ENCODE data around the gene PTPRM. TPM values are rescaled to one million over a fixed set of nuclear protein-coding genes. Genes with fewer than 3 reads are reported as not detected.
A peak's percentile ranks its signal among the peaks of the same experiment; 100 is the strongest.

Gene PTPRM
- total and polyA plus RNA-seq, 4 donors = 61.1 to 146 (median 87.5) TPM

DNA sequence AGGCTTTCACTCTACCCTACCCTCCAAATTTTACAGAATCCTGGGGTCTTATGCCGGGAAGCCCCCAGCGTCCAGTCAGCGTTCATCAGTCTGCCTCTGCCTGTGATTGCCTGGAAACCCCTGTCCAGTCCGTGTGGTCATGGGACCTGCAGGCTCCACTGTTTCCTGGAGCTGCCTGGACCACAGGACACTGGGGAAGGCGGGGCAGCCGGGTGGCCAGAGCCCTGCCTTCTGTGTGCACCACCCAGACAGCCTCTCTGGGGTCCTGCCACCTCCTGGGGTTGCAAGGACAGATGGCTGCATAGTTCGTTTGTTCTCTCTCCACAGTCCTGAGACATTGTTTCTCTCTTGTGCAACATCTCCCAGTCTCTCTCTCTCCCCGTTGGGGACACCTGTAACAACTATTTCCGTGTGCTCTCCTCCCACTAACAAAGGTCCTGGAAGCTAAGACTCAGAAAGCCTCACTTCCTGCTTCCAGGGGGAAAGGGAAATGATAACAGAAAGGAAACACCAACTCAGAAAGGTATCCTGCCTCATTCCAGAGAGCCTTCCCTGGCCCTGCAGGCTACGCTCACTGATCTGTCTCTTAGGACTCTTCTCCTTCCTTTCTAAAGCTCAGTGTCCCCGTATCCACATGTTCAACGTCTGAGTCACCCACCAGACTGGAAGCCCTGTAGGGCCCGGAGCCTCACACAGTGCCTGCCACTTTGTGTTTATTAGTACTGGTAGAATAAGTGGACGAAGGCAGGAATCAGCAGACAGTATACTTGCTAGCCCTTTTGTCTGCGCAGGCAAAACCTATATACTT is 849.3 kb downstream of the PTPRM start:
- H3K27me3 ChIP-seq (ENCODE audit: control insufficient read depth in 3 of 3, insufficient read depth in 3 of 3, low read length in 2 of 3) = no peaks in the 10 kb centered on the region
- TF ChIP-seq, protein P1, sequence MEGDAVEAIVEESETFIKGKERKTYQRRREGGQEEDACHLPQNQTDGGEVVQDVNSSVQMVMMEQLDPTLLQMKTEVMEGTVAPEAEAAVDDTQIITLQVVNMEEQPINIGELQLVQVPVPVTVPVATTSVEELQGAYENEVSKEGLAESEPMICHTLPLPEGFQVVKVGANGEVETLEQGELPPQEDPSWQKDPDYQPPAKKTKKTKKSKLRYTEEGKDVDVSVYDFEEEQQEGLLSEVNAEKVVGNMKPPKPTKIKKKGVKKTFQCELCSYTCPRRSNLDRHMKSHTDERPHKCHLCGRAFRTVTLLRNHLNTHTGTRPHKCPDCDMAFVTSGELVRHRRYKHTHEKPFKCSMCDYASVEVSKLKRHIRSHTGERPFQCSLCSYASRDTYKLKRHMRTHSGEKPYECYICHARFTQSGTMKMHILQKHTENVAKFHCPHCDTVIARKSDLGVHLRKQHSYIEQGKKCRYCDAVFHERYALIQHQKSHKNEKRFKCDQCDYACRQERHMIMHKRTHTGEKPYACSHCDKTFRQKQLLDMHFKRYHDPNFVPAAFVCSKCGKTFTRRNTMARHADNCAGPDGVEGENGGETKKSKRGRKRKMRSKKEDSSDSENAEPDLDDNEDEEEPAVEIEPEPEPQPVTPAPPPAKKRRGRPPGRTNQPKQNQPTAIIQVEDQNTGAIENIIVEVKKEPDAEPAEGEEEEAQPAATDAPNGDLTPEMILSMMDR (IDR thresholded peaks at IDR 0.05; ENCODE audit: control extremely low read depth, extremely low read depth) = no peak
- H3K9me3 ChIP-seq (ENCODE audit: control insufficient read depth in 4 of 4, insufficient read depth in 3 of 4, low read length in 3 of 4) = peaks cover 0 to 11% (median under 1%) of the 10 kb centered on the region in 4 donors
- no peak overlapping the region for H3K4me3 ChIP-seq
- no peaks in the 10 kb centered on the region for H3K36me3 ChIP-seq (ENCODE audit: control insufficient read depth in 4 of 4, insufficient read depth in 4 of 4, low read length in 4 of 4)
- no peak for ATAC-seq (ENCODE audit: insufficient read depth, low FRiP score)
- 55 to 60% methylated on average over 15 of the region's 15 CpGs for WGBS, 2 donors
- no peak overlapping the region for H3K9ac ChIP-seq (ENCODE audit: insufficient read depth in 1 of 2, low read length in 2 of 2)
- no peaks in the 10 kb centered on the region for H3K4me1 ChIP-seq (ENCODE audit: control insufficient read depth in 5 of 5, insufficient read depth in 5 of 5, low read length in 5 of 5)
- H3K27ac ChIP-seq (ENCODE audit: low read depth in 1 of 2, low read length in 1 of 2) = no peak overlapping the region
- DNase-seq = no peak

DNA sequence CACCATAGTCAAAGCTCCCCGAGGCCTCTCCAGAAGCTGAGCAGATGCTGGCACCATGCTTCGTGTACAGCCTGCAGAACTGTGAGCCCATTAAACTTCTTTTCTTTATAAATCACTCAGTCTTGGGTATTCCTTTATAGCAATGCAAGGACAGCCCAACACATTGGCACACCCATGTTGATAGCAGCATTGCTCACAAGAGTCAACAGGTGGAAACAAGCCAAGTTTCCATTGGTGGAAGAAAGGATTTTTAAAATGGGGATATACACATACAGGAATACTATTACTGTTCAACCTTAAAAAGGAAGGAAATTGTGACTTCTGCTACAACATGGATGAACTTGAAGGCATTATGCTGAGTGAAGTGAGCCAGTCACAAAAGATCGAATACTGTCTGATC is 855.3 kb downstream of the PTPRM start:
- ATAC-seq (ENCODE audit: insufficient read depth, low FRiP score) (no peak), DNase-seq (no peak)
- Histone ChIP-seq H3K9me3 (ENCODE audit: control insufficient read depth in 4 of 4, insufficient read depth in 3 of 4, low read length in 3 of 4) (peaks cover 0 to 2% (median 0%) of the 10 kb centered on the region in 4 donors), H3K27me3 (ENCODE audit: control insufficient read depth in 3 of 3, insufficient read depth in 3 of 3, low read length in 2 of 3) (no peaks in the 10 kb centered on the region), H3K4me3 (no peak overlapping the region), H3K27ac (ENCODE audit: low read depth in 1 of 2, low read length in 1 of 2) (no peak overlapping the region), H3K4me1 (ENCODE audit: control insufficient read depth in 5 of 5, insufficient read depth in 5 of 5, low read length in 5 of 5) (no peaks in the 10 kb centered on the region), H3K36me3 (ENCODE audit: control insufficient read depth in 4 of 4, insufficient read depth in 4 of 4, low read length in 4 of 4) (no peaks in the 10 kb centered on the region), H3K9ac (ENCODE audit: insufficient read depth in 1 of 2, low read length in 2 of 2) (no peak overlapping the region)
- TF ChIP-seq, protein P1 (IDR thresholded peaks at IDR 0.05; ENCODE audit: control extremely low read depth, extremely low read depth) = no peak
- 95 to 96% methylated on average over 3 of the region's 3 CpGs for WGBS, 2 donors

DNA sequence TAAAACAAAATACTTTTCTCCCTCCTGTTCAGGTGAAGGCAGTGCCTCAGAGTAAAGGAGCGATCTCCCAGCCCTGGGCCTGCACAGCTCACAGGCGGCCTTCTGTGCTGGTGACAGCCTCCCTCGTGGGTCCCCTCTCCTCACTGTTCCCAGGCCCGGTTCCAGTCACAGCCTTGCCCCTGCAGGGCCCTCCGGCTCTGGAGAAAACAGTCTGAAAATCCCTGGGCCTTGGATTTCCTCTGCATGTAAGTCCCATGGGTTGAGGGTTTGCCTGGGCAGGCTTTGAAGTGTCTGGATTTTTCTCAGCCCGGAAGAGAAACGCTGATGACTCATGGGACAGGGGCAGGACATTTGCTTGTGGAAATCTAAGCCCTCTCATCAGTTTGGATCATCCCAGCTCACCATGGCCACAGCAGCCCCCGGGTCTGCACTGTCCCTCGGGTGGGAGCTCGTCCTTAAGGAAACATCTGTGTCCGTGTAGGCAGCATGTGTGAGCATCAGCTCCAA is 856.0 kb downstream of the PTPRM start:
- WGBS, 2 donors = 80 to 88% methylated on average over 11 of the region's 11 CpGs
- TF ChIP-seq, protein P1 (IDR thresholded peaks at IDR 0.05; ENCODE audit: control extremely low read depth, extremely low read depth) = no peak

More for the DNA sequence above, 856.0 kb downstream of the PTPRM start:
- no peaks in the 10 kb centered on the region for H3K27me3 ChIP-seq (ENCODE audit: control insufficient read depth in 3 of 3, insufficient read depth in 3 of 3, low read length in 2 of 3)
- H3K9me3 ChIP-seq (ENCODE audit: control insufficient read depth in 4 of 4, insufficient read depth in 3 of 4, low read length in 3 of 4) = peaks cover 0 to 2% (median 0%) of the 10 kb centered on the region in 4 donors
- peaks cover 0 to 3% (median 0%) of the 10 kb centered on the region in 5 donors for H3K4me1 ChIP-seq (ENCODE audit: control insufficient read depth in 5 of 5, insufficient read depth in 5 of 5, low read length in 5 of 5)
- H3K36me3 ChIP-seq (ENCODE audit: control insufficient read depth in 4 of 4, insufficient read depth in 4 of 4, low read length in 4 of 4) = no peaks in the 10 kb centered on the region
- H3K4me3 ChIP-seq = no peak overlapping the region
- H3K27ac ChIP-seq (ENCODE audit: low read depth in 1 of 2, low read length in 1 of 2) = no peak overlapping the region
- ATAC-seq (ENCODE audit: insufficient read depth, low FRiP score) = no peak
- H3K9ac ChIP-seq (ENCODE audit: insufficient read depth in 1 of 2, low read length in 2 of 2) = no peak overlapping the region
- peak in 1 of 3 donors; percentile 15 for DNase-seq

Data from lung (tissue), 12 donors.